Loucy (cell line): Measurements from ENCODE around the gene LRIG3.

Experiments
- EZH2phosphoT487 ChIP-seq: fragments of 200-600 bp; IDR thresholded peaks from 2 replicates; pipeline ENCODE4 v1.6.1; 2018; ENCODE audit warnings: antibody characterized with exemption, mild to moderate bottlenecking, moderate library complexity, borderline replicate concordance
- TF ChIP-seq, protein P1 (sequence below): fragments of 200-600 bp; sonication (generic); conservative IDR thresholded peaks from 2 replicates; pipeline ENCODE4 v1.5.1; 2014; ENCODE audit warnings: mild to moderate bottlenecking, antibody characterized with exemption, low read length

DNA sequence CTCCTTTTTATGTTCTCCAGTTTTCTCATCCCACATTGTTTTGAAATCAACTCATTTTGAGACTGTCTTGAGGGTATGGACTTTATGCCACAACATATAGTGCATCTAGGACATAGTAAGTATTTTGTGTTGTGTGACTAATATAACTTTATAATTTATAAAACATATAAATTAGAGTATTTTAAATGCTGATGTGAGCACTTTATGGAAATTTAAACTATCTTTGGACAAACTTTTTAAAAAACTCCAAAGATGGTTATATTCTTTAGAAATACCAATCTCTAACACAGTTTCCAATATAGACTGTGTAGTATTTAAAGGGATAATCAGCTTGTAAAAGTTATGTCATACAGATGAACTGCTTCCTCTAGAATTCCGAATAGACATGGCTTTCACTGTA, 87.4 kb downstream of the LRIG3 start:
- TF ChIP-seq, protein P1, sequence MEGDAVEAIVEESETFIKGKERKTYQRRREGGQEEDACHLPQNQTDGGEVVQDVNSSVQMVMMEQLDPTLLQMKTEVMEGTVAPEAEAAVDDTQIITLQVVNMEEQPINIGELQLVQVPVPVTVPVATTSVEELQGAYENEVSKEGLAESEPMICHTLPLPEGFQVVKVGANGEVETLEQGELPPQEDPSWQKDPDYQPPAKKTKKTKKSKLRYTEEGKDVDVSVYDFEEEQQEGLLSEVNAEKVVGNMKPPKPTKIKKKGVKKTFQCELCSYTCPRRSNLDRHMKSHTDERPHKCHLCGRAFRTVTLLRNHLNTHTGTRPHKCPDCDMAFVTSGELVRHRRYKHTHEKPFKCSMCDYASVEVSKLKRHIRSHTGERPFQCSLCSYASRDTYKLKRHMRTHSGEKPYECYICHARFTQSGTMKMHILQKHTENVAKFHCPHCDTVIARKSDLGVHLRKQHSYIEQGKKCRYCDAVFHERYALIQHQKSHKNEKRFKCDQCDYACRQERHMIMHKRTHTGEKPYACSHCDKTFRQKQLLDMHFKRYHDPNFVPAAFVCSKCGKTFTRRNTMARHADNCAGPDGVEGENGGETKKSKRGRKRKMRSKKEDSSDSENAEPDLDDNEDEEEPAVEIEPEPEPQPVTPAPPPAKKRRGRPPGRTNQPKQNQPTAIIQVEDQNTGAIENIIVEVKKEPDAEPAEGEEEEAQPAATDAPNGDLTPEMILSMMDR = no peak
- TF ChIP-seq EZH2phosphoT487 = no peak
